ENCODE data around the gene TOM1L1.

DNA sequence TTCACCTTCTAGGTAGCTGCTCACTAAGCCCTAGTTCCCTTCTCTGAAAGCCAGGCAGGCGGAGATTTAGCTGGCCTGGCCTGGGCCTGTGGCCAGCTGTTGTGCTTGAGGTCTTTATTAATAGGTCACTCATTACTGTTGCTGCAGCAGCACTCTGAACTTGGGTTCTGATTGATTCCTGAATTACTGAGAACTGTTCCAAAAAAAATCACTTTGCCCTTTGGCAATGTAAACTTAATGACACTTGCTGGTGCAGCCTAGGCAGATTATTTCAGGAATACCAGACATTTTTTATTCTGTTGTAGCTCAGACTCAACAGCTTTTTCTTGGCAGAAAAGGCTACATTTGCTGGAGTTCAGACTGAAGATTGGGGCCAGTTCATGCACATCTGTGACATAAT is 2.7 kb downstream of the TOM1L1 start:
- TF ChIP-seq POLR2AphosphoS5 (IDR thresholded peaks at IDR 0.05), result no peak
- TF ChIP-seq, protein P1, sequence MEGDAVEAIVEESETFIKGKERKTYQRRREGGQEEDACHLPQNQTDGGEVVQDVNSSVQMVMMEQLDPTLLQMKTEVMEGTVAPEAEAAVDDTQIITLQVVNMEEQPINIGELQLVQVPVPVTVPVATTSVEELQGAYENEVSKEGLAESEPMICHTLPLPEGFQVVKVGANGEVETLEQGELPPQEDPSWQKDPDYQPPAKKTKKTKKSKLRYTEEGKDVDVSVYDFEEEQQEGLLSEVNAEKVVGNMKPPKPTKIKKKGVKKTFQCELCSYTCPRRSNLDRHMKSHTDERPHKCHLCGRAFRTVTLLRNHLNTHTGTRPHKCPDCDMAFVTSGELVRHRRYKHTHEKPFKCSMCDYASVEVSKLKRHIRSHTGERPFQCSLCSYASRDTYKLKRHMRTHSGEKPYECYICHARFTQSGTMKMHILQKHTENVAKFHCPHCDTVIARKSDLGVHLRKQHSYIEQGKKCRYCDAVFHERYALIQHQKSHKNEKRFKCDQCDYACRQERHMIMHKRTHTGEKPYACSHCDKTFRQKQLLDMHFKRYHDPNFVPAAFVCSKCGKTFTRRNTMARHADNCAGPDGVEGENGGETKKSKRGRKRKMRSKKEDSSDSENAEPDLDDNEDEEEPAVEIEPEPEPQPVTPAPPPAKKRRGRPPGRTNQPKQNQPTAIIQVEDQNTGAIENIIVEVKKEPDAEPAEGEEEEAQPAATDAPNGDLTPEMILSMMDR (IDR thresholded peaks at IDR 0.05), result no peak
- no peak for TF ChIP-seq POLR2A (IDR thresholded peaks at IDR 0.05)

Measured in sigmoid colon (tissue), 4 donors.